Measurements from ENCODE around the gene CYGB.
"Not testable (repeated sequence)": the region's sequence is repeated elsewhere in the genome, so short reads cannot be mapped to it uniquely, and the experiment has no call there.

CYGB gene

DNA sequence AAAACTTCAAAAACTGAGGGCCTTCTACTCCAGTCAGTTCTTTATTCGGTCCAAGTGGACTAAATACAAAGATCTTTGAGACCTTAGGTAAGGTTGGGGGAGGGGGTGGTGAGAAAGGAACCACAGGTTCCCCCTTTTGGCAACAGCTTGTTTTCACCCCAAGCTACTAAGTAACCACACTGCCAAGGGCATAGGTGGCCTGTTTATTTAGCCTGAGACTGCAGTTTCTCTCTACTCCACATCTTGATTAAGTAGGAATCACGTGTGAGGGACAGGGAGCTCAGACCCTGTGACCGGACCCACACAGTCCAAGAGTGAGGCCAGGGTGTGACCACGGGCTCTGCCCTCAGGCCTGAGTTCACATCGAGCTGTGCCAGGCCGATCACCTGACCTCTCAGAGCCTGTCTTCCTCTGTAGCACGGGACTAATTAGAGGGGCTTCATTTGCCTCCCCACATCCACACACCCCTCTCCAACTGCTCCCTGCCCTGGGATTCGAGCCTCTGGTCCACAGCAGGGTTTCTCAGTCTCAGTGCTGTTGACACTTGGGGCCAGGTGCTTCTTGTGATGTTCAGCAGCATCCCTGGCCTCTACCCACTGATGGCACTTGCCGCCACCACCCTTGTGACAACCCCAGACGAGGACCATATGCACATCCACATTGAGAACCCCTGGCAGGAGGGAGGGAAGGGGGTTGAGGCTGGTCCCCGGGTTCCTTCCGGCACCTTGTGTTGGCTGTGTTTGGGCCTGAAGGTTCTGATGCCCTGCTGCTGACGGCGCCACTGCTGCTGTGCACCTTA is 30.3 kb upstream of the CYGB start:
- TF ChIP-seq, protein P1, sequence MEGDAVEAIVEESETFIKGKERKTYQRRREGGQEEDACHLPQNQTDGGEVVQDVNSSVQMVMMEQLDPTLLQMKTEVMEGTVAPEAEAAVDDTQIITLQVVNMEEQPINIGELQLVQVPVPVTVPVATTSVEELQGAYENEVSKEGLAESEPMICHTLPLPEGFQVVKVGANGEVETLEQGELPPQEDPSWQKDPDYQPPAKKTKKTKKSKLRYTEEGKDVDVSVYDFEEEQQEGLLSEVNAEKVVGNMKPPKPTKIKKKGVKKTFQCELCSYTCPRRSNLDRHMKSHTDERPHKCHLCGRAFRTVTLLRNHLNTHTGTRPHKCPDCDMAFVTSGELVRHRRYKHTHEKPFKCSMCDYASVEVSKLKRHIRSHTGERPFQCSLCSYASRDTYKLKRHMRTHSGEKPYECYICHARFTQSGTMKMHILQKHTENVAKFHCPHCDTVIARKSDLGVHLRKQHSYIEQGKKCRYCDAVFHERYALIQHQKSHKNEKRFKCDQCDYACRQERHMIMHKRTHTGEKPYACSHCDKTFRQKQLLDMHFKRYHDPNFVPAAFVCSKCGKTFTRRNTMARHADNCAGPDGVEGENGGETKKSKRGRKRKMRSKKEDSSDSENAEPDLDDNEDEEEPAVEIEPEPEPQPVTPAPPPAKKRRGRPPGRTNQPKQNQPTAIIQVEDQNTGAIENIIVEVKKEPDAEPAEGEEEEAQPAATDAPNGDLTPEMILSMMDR (IDR thresholded peaks at IDR 0.05; ENCODE audit: extremely low read depth, missing control alignments) = no peak
- no peak for DNase-seq (ENCODE audit: low spot score)

DNA sequence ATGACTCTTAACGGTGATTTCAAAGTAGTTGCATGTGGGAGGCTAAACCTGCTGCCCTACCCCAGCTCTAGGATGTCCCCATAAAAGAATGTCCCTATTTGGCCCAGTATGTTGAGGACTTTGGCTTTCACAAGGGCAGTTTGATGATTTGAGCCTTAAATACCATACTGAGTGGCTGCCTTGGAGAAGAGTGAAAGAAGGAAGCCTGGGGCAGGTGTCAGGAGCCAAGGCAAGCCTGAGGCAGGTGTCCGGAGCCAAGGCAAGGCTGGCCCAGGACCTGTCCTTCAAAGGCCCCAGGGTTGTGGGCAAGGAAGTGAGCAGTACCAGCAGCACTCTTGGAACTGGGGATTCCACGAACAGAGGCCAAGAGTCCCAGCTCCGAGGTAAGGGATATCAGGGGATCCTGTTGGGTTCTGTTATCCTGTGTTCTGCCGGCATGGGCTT is 29.5 kb upstream of the CYGB start:
- DNase-seq (ENCODE audit: low spot score) = no peak
- TF ChIP-seq, protein P1 (IDR thresholded peaks at IDR 0.05; ENCODE audit: extremely low read depth, missing control alignments) = no peak

DNA sequence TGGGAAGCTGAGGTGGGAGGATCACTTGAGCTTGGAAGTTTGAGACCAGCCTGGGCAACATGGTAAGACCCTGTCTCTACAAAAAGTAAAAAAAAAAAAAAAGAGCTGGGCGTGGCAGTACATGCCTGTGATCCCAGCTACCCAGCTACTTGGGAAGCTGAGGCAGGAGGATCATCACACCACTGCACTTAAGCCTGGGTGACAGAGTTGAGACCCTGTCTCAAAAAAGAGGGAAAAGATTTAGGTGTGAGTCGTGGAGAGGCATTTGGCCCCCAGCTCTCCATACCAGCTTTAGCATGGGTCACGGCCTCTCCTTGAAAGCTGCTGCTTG is 29.1 kb upstream of the CYGB start:
- TF ChIP-seq, protein P1 (IDR thresholded peaks at IDR 0.05; ENCODE audit: extremely low read depth, missing control alignments) = no peak
- no peak for DNase-seq (ENCODE audit: low spot score)

DNA sequence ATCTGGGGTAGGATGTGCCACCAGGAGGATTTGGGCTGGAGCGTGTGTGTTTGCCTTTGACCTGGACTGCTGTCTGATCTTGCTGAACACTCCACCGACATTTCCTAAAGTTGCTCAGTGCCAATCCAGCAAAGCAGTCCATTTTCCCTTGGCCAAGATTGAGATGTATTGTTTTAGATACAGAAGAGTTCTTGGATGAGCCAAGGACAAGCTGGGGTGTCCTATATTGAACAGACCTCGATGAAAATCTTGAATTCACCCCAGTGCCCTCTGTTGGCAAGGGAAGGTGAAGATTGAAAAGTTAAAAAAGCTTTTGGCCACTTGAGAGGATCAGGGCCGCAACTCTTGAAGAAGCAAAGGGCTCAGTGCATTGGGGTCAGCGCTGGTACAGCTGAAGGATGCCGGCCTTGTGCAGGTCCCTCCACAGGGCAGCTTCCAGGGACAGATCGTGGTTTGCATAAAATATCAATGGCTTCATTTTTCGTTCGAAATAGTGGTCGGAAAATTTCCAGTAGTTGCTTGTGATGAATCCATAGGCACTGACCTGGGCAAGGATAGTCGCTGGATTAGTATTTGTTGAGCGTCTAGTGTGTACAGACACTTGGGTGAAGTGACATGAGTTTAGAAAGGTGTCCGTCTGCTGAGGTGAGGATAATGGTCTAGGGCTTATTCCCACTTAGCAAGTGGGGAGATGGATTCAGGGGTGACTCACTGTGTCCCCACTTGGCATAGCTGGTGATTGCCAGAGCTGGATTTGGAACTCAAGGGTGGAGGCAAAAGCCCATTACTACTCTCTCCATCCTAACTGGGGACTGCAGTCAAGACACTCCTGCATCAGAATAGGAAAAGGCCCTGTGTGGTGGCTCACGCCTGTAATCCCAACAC is 28.5 kb upstream of the CYGB start:
- TF ChIP-seq, protein P1 (IDR thresholded peaks at IDR 0.05; ENCODE audit: extremely low read depth, missing control alignments) = no peak
- DNase-seq (ENCODE audit: low spot score) = no peak

DNA sequence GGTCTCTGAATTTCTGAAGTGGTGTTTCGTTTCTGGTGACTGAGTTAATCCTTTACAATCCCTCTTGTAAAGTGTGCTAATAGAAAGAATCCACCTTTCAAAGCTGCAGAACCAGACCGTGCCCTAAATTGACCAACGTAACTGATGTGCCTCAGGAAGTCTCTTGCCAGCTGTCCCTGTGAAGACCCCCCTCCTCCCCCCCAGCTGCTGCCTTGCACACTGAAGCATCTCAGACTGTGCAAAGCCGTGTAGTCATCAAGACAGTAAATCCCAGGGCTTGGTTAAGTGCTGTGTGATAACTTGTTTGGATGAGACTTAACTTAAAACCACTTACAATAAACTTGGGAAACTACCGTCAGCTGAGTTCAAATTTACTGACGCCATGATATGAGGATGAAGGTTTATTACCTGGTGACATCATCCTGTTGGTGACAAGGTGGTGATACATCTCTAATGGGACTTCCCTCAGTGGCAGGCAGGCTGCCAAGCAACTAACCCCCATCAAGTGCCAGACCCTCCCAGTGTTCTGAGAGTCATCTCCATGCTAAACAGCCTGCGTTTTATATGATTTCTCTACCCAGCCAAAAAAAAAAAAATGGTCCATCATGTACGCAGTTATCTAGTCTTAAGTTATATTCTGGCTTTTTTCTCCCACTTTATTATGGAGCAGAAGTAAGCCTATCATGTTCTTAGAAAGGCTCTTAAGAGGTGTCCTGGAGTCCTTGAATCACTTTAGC is 27.6 kb upstream of the CYGB start:
- not testable (repeated sequence) for DNase-seq (ENCODE audit: low spot score)

DNA sequence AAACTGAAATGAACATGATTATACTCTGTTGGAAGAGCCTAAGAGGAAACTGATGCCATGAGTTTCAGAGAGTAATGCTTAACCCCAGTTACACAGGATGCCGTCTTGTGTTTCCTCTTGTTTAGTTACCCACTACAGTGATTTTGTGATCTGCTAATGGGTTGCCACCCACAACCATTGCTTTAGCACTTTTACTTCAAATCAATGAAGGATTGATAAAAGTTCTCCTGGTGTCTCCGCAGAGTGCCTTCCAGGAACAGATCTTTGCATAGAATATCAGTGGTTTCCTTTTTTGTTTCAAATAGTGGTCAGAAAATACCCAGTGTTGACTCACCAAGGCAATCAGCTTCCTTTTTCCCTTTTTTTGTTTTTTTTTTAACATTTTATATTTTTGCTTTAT is 25.9 kb upstream of the CYGB start:
- DNase-seq (ENCODE audit: low spot score) = not testable (repeated sequence)

DNA sequence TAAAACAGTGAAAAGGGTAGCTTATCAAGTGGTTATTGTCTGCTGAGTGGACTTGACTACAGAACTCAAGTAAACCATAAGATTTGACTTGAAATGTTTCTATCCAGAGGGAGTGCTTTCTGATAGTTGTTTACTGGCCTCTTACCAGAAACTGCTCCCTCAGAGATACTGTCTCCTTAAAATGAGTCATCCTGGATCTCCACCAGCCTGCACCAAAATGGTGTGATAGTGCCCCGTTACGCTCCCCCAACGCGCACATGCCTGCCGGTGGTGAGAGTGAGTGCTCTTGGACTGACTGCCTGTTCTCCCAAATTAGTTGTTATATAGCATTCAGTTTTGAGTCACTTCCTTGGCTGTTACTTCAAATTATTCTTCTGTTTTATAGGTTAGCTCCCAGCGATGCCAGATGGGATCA is 25.2 kb upstream of the CYGB start:
- TF ChIP-seq, protein P1 (IDR thresholded peaks at IDR 0.05; ENCODE audit: extremely low read depth, missing control alignments) = no peak

DNA sequence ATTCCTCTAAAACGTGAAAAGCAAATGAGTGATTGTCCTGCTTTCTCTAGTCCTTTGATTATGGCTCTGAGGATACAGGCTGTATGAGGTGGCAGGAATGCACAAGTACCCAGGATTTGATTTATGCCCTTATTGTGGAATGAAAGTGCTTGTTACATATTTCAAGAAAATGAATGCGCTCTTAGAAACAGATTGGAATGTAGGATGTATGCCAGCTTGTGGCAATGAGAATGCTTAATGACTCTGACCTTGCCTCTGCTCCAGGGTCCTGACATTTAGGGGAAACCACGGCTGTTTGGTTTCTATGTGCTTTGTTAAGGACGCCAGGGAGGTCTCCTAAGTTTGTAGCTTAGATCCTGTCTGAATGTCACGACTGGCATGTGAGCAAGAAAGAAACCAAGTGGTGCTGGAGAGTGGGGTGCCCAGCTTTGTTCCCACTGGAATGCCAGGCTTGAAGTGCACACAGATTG is 24.3 kb upstream of the CYGB start:
- no peak for DNase-seq (ENCODE audit: low spot score)
- TF ChIP-seq, protein P1 (IDR thresholded peaks at IDR 0.05; ENCODE audit: extremely low read depth, missing control alignments) = no peak

More for the DNA sequence above, 25.2 kb upstream of the CYGB start:
- no peak for DNase-seq (ENCODE audit: low spot score)
